IPS-15b (cell line): Measurements from ENCODE around the gene RPL23.

ENCODE experiments used
- H3K27me3 ChIP-seq: one replicate; pipeline ENCODE4 v1.6.1; 2013; ENCODE audit warnings: low read length; ENCODE audit not compliant: control insufficient read depth, insufficient read depth
- H3K36me3 ChIP-seq: one replicate; pipeline ENCODE4 v1.6.1; 2013; ENCODE audit warnings: low read length; ENCODE audit not compliant: control insufficient read depth, insufficient read depth
- H3K4me1 ChIP-seq: one replicate; pipeline ENCODE4 v1.6.1; 2013; ENCODE audit warnings: mild to moderate bottlenecking, low read length; ENCODE audit not compliant: control insufficient read depth, insufficient read depth
- H3K4me3 ChIP-seq: one replicate; pipeline ENCODE4 v1.5.1; 2013; ENCODE audit warnings: low read depth, low read length
- H3K9ac ChIP-seq: one replicate; pipeline ENCODE4 v1.6.1; 2013; ENCODE audit warnings: low read depth, mild to moderate bottlenecking, low read length
- H3K9me3 ChIP-seq: one replicate; pipeline ENCODE4 v1.6.1; 2013; ENCODE audit warnings: mild to moderate bottlenecking, low read length; ENCODE audit not compliant: control insufficient read depth, insufficient read depth

Gene RPL23

DNA sequence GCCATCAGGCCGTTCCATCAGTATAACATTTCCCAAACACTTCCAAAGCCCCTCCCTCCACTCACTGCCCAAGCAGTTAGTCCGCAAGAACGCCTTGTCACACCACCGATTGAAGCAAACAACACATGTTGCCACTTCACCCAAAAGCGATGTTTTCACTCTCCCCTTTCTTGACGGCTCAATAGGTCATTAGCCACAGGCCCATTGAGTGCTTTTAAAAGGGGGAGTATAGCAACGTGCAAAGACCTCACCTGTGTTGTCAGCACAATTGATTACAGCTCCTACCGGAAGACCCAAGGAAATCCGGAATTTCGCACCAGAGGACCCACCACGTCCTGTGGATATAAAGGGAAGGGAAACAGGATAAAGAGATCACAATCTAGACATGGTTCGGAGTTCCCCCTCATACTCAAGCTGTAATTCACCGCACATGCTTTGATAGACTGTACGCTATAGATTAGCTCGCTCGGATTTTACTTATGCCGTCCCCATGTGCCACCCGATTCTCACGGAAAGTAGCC is 690 bp downstream of the RPL23 start:
- H3K9ac ChIP-seq = peak overlapping the region; percentile 100
- H3K9me3 ChIP-seq = no peaks in the 10 kb centered on the region
- H3K36me3 ChIP-seq = peaks cover 45% of the 10 kb centered on the region
- H3K4me3 ChIP-seq = peak overlapping the region; percentile 100
- no peaks in the 10 kb centered on the region for H3K27me3 ChIP-seq
- H3K4me1 ChIP-seq = no peaks in the 10 kb centered on the region

DNA sequence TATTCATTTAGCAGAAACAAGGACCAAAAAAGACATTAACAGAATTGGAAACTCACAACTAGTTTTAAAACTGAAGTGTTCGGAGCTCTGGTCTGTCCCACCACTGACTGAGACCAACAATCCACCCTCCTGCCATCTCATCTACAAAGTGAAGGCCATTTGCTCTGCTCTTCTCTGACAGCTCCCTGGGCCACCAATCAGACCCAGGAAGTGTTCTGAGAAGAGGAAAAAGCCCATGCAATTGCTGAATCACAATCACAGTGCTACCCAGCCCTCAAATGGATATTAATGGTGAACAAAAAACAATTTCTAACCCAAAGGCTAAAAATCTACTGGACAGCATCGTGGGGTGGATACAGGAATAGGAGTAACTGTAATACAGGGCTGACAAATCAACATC is 2.1 kb downstream of the RPL23 start:
- Histone ChIP-seq H3K4me1 (no peaks in the 10 kb centered on the region), H3K9ac (peak overlapping the region; percentile 100), H3K36me3 (peaks cover 54% of the 10 kb centered on the region), H3K9me3 (no peaks in the 10 kb centered on the region), H3K27me3 (no peaks in the 10 kb centered on the region), H3K4me3 (peak overlapping the region; percentile 100)

DNA sequence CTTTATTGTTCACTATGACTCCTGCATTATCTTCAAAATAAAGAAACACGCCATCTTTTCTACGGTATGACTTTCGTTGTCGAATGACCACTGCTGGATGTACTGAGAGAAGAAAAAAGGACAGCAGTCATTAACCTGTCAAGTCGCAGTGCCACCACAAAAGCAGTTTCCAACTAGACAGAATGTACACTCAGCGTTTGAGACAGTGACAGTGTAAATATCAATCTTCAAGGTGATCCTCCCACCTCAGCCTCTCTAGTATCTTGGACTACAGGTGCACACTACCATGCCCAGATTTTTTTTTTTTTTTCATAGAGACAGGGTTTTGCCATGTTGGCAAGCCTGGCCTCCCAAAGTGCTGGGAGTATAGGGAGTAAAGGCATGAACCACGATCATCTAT is 3.1 kb downstream of the RPL23 start:
- H3K27me3 ChIP-seq = no peaks in the 10 kb centered on the region
- H3K9me3 ChIP-seq = no peaks in the 10 kb centered on the region
- peak overlapping the region; percentile 100 for H3K4me3 ChIP-seq
- peaks cover 55% of the 10 kb centered on the region for H3K36me3 ChIP-seq
- H3K9ac ChIP-seq = no peak overlapping the region
- H3K4me1 ChIP-seq = no peaks in the 10 kb centered on the region

DNA sequence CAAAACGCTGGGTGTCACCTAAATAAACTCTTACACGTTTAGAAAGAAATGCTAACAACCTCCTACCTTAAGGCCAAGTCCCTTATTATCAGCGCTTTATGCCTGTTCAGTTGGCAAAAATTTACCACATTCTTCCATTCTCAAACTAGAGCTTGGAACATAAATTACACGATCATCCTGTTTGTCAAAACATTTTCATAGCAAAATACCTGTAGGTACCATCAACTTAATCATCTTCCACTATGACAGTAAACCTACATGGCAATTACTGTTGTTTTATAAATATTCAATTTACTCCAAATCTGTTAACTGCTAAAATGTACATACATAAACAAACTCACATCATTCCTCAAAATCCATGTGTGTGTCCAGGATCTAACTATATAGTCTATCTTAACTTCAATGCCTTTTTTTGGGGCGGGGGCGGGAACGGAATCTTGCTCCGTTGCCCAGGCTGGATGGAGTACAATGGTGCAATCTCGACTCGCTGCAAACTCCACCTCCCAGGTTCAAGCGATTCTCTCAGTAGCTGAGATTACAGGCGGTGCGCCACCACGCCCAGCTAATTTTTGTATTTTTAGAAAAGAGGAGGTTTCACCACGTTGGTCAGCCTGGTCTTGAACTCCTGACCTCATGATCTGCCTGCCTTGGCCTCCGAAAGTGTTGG is 4.4 kb downstream of the RPL23 start:
- Histone ChIP-seq H3K9ac (no peak overlapping the region), H3K36me3 (peaks cover 55% of the 10 kb centered on the region), H3K27me3 (no peaks in the 10 kb centered on the region), H3K9me3 (no peaks in the 10 kb centered on the region), H3K4me1 (no peaks in the 10 kb centered on the region), H3K4me3 (no peak overlapping the region)

DNA sequence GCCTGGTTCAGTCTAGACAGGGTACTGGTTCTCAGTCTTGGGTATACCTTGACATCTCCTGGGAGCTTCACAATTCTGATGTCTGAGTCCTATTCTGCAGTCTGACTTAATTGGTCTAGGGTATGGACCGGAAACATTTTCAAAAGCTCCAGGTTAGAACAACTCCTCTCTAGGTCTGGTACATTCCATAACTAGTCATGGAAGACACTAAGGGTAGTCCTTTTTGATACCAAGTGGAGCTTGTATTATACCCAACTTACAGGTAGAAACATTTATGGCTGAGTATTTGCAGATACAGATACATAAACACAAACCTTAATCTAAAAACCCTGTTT is 5.0 kb downstream of the RPL23 start:
- Histone ChIP-seq H3K27me3 (no peaks in the 10 kb centered on the region), H3K9me3 (no peaks in the 10 kb centered on the region), H3K36me3 (peaks cover 55% of the 10 kb centered on the region), H3K4me1 (no peaks in the 10 kb centered on the region), H3K4me3 (no peak overlapping the region), H3K9ac (no peak overlapping the region)

DNA sequence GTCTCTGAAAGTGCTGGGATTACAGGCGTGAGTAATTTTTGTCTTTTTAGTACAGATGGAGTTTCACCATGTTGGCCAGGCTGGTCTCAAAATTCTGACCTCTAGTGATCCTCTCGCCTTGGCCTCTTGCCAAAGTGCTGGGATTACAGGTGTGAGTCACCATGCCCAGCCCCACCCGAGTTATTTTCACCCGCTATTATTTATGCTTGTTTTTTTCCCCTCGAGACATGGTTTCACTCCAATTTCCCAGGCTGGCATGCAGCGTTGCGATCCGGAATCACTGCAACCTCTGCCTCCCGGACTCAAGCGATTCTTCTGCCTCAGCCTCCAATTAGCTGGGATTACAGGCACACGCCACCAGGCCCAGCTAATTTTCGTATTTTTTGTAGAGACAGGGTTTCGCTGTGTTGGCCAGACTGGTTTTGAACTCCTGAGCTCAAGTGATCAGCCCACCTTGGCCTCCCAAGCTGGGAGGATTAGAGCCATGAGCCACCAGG is 9.2 kb downstream of the RPL23 start:
- H3K9me3 ChIP-seq = no peaks in the 10 kb centered on the region
- H3K27me3 ChIP-seq = no peaks in the 10 kb centered on the region
- H3K36me3 ChIP-seq = peaks cover 17% of the 10 kb centered on the region
- H3K4me3 ChIP-seq = no peak overlapping the region
- H3K4me1 ChIP-seq = peaks cover 3% of the 10 kb centered on the region
- H3K9ac ChIP-seq = no peak overlapping the region

DNA sequence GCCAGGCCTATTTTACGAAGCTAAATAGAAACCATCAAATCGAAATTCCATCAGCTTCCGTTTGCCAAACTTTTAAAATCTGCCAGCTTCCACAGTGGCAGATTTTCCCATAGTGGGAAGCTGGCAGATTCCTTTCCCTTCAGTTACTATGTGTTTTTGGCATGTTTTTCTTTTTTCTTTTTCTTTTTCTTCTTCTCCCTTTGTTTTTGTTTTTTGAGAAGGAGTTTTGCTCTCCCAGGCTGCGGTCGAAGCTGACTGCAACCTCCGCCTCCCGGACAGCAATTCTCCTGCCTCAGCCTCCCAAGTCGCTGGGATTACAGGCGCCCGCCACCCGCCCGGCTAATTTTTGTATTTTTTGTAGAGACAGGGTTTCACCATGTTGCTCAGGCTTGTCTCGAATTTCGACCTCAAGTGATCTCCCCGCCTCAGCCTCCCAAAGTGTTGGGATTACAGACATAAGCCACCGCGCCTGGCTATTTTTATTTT is 27.7 kb downstream of the RPL23 start:
- peak overlapping the region; percentile 88 for H3K4me3 ChIP-seq
- H3K9ac ChIP-seq = peak overlapping the region; percentile 99
- H3K4me1 ChIP-seq = no peaks in the 10 kb centered on the region
- H3K27me3 ChIP-seq = no peaks in the 10 kb centered on the region
- peaks cover 3% of the 10 kb centered on the region for H3K36me3 ChIP-seq
- no peaks in the 10 kb centered on the region for H3K9me3 ChIP-seq

DNA sequence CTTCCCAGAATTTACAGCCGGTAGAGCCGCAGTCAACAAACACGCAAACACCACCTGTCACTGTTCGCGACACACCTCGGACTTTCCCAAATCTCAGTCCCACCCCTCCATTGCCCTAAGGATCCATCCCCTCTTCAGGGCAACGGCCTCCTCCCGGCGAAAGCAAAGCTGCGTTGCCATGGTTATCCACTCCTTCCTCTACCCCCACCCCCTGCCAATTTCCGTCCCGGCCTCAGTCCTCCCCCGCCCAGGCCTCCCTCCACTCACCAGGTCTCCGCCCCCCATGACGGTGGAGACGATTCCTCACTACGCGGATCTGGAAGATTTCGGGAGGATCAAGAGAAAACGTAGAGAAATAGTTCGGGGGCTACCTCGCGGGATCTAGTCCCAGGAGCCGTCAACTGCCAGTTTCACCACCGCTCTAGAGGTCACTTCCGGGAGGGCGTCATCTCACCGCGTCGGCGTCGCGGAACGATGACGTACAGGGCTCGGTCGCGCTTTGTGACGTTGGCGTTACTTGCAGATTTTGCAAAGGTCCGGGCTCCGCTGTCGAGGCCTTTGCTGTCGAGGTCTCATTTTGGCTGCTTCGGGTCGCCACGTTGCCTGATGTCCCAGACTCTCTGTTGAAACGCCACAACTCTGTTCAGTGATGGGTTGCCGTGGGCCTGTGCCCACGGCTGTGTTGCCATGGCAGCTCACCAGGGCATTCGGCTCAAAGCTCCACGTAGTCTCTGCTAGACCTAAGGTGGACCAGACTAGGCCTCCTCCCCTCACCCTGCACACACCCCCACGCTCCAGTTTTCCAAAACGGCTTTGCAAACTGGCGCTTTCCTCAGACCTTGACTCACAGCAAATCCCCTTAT is 28.4 kb downstream of the RPL23 start, which contains the start of gene CWC25:
CWC25 (minus strand) TSS at position 423 of the 863 bp plus-strand sequence; CDS start at position 285, 138 bp downstream.
- Histone ChIP-seq H3K4me1 (no peaks in the 10 kb centered on the region), H3K9ac (peak within 1 kb of the TSS; percentile 99), H3K9me3 (no peaks in the 10 kb centered on the region), H3K36me3 (peaks cover 3% of the 10 kb centered on the region), H3K4me3 (peak within 1 kb of the TSS; percentile 88), H3K27me3 (no peaks in the 10 kb centered on the region)

DNA sequence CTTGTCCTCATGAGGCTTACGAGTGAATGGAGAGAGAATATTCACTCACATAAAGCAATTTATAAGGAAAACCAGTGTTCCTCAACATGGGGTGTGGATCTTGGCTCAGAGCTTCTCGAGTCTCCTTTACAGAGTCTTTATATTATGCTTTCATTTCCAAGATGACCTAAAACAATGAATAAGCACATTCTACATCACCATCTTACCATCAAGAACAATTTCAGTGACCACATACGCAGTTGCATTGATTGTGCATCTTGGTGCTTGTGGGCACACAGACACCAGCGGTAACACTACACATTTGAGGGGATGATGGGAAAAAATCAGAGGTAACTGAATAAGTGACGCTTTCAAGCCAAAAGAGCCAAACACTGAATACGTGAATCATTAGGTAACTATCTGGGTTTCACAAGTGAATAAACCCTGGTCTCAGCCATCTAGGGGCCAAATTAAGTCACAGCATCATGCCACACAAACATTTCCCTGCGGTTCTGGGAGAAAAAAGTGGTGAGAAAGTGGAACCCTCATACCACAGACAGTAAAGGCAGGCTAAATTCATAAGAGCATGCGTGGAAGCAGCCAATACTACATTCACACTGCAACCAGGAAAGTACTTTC is 37.8 kb downstream of the RPL23 start:
- no peaks in the 10 kb centered on the region for H3K9me3 ChIP-seq
- H3K9ac ChIP-seq = no peak overlapping the region
- no peaks in the 10 kb centered on the region for H3K27me3 ChIP-seq
- no peak overlapping the region for H3K4me3 ChIP-seq
- peaks cover 16% of the 10 kb centered on the region for H3K36me3 ChIP-seq
- no peaks in the 10 kb centered on the region for H3K4me1 ChIP-seq

DNA sequence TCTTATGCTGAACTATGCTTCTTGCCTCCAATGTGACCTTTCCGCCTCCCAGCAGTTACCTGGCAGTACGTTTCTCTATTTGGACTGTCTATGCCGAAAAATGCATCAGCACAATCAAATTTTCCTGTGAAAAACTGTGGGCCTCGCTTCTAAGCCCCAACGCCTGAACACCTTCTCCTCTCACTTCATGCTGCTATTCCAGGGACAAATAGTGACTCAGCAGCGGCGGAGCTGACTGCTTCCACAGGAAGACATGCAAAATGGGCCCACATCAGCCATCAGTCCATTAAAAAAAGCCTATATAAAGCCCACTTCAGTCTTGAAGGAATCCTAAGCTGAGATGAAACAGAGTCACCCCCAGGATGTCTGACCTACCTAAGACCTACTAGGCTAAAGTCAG is 43.7 kb downstream of the RPL23 start:
- no peaks in the 10 kb centered on the region for H3K9me3 ChIP-seq
- H3K9ac ChIP-seq = no peak overlapping the region
- H3K27me3 ChIP-seq = no peaks in the 10 kb centered on the region
- H3K36me3 ChIP-seq = peaks cover 37% of the 10 kb centered on the region
- no peaks in the 10 kb centered on the region for H3K4me1 ChIP-seq
- H3K4me3 ChIP-seq = no peak overlapping the region

DNA sequence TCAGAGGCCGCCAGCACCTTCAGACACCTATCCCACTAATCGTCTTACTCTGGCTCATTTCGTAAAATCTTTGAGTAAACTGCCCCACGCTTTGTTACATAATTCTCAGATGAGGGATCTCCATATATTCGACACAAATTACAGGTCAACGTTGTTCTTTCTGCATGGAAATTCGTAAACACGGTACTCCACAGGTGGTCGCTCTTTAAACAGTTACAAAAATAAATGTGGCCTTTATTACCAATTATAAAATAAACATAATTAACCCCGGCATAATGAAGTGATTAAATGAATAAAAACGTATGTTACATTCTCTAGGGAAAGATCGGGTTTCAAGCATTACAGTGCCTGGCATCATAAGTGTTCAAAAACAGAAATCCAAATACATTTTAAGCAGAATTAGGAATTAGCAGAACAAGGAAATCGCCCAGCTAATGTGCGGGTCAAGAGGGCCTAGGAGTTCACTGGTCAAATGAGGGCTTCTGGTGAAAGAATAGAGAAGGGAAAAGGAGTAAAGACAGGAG is 53.2 kb downstream of the RPL23 start:
- peaks cover 12% of the 10 kb centered on the region for H3K4me1 ChIP-seq
- no peaks in the 10 kb centered on the region for H3K9me3 ChIP-seq
- no peak overlapping the region for H3K9ac ChIP-seq
- peak overlapping the region; percentile 73 for H3K4me3 ChIP-seq
- peaks cover 6% of the 10 kb centered on the region for H3K36me3 ChIP-seq
- no peaks in the 10 kb centered on the region for H3K27me3 ChIP-seq
